Activated T-cell treated with anti-CD3 and anti-CD28 coated beads for 24 hours (primary cell): Measurements from ENCODE around the gene ITGB7.

Experiments
- DNase-seq: peaks from one replicate; pipeline ENCODE4 v3.0.0-alpha.2; 2020; ENCODE audit warnings: low read depth

The ITGB7 gene

DNA sequence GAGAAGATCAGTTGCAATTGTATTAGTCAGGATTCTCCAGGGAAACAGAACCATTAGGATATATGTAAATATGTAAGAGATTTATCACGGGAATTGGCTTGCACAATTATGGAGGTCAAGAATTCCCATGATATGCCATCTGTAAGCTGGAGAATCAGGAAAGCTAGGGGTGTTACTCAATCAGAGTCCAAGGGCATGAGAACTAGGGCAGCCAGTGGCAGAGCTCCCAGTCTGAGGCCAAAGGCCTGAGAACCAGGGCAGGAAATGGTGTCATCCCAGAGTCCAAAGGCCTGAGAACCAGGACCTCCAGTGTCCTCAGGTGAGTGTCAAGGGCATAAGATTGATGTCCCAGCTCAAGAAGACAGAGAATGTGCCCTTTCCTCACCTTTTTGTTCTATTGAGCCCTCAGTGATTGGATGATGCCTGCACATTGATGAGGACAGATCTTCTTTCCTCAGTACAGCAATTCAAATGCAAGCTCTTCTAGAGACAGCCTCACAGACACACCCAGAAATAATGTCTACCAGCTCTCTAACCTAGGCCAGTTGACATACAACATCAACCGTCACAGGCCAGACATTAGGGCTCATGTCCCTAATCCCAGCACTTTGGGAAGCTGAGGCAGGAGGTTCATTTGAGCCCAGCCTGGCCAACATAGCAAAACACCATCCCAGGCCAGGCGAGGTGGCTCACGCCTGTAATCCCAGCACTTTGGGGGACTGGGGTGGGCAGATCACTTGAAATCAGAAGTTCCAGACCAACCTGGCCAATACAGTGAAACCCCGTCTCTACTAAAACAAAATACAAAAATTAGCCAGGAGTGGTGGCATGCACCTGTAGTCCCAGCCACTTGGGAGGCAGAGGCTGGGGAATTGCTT is 61.4 kb downstream of the ITGB7 start:
- no peak for DNase-seq

DNA sequence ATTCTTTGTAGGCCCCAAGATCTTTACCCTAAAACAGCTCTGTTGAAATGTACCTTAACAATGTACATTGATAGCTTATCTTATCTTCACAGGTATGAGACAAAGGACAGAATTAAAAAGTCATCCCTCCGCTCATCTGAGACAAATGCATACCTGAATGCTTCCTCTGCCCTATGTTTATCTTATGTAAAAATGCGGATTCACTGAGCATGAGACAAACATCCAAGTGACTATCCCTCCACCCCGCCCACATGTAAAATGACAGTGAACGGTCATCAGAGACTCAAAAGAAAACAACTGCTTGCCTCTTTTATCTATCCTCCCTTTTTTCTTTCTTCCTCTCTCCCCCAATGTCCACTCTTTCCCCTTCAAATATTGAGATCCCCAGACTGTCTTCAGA is 63.7 kb downstream of the ITGB7 start:
- DNase-seq, result no peak
